Lower leg skin (tissue), 4 donors: ENCODE data around the gene SMOC2. TPM values are rescaled to one million over a fixed set of nuclear protein-coding genes. Genes with fewer than 3 reads are reported as not detected.
A peak's percentile ranks its signal among the peaks of the same experiment; 100 is the strongest.

Source experiments
- DNase-seq, 2 donors: peaks; one replicate each; pipeline ENCODE4 v3.0.0-alpha.2; 2019; ENCODE audit warnings: low spot score in 2 of 2
- H3K4me3 ChIP-seq: fragments of 200-600 bp; sonication (generic); 2 replicates; pipeline ENCODE4 v1.5.1; 2017; ENCODE audit warnings: mild to moderate bottlenecking, low read depth; ENCODE audit not compliant: poor library complexity, severe bottlenecking
- POLR2A ChIP-seq, 2 donors: fragments of 450-650 bp; IDR thresholded peaks; one replicate each; pipeline ENCODE4 v1.6.1; 2016 to 2017; ENCODE audit warnings: antibody characterized with exemption in 2 of 2, mild to moderate bottlenecking in 1 of 2, moderate library complexity in 1 of 2
- WGBS, 2 donors: methylation state at CpG; one replicate each; pipeline ENCODE4 v1.1.5; 2018; 5-methylcytosine and 5-hydroxymethylcytosine counted together
- intact Hi-C: fragments of 100-400 bp; cut with DNase I; formaldehyde crosslinking; loops from one replicate; pipeline ENCODE4 v1.15.0; 2023; ENCODE audit warnings: low total_unique reads
- total RNA-seq, 4 donors: library from RNA; depleted of rRNA; stranded (reverse); fragments of >200 nt; gene quantifications; one replicate each; pipeline ENCODE4 v1.1.0, GENCODE V29; 2016
- TF ChIP-seq, protein P1 (sequence below), 3 donors: fragments of 450-650 bp; IDR thresholded peaks; one replicate each; pipeline ENCODE4 v1.5.1; 2016; ENCODE audit warnings: antibody characterized with exemption in 3 of 3, mild to moderate bottlenecking in 3 of 3, moderate library complexity in 2 of 3

Gene SMOC2
- total RNA-seq, 4 donors from 2014 or later: 12.5 to 26.1 (median 13.0) TPM

DNA sequence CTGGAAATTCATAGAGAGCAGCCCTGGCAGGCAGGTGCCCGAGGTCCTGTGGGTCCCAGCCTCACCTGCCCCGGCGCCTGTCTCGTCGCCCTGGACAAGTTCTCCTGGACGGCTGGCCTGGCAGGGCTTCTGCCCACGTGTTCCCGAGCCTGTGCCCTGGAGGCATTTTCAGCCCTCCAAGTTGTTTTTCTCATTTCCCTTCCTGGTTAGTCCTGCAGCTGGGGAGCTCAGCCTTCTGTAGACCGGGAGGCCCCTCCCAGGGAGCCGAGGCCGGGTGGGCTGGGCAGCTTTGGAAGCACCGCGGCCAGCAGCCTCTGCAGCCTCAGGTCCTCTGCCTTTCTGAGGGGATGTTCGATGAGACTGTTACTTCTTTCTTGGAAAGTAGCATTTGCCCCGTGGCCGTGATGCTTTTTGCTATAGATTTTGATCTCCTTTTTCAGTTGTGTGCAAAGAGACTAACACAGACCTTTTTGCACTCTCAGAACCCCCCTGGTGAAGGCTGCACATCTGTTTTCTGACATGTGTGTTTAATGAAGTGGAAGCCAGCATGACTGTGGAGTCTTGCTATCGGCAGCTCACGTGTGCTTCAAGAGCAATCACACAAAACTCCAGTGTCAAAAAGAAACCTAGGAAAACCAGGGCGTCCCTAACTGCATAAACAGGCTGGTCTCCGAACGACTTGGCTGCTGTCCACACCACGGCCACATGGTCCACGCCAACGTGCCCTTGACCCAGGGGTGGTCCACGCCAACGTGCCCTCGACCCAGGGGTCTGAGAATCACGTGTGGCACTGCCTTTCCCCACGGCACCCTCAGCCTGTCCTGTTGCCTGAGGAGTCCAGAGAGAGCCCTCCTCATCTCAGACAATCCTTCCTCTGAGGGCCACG, 207.5 kb downstream of the SMOC2 start:
- H3K4me3 ChIP-seq: no peak overlapping the region
- 42 to 43% methylated on average over 30 of the region's 30 CpGs for WGBS, 2 donors
- DNase-seq: no peak
- TF ChIP-seq, protein P1, sequence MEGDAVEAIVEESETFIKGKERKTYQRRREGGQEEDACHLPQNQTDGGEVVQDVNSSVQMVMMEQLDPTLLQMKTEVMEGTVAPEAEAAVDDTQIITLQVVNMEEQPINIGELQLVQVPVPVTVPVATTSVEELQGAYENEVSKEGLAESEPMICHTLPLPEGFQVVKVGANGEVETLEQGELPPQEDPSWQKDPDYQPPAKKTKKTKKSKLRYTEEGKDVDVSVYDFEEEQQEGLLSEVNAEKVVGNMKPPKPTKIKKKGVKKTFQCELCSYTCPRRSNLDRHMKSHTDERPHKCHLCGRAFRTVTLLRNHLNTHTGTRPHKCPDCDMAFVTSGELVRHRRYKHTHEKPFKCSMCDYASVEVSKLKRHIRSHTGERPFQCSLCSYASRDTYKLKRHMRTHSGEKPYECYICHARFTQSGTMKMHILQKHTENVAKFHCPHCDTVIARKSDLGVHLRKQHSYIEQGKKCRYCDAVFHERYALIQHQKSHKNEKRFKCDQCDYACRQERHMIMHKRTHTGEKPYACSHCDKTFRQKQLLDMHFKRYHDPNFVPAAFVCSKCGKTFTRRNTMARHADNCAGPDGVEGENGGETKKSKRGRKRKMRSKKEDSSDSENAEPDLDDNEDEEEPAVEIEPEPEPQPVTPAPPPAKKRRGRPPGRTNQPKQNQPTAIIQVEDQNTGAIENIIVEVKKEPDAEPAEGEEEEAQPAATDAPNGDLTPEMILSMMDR (IDR thresholded peaks at IDR 0.05): no peak
- TF ChIP-seq POLR2A (IDR thresholded peaks at IDR 0.05): no peak
- intact Hi-C loops: loop anchor here (1.0 kb wide), 1 partner anchor 12 kb away; no protein-coding TSS in a partner anchor

DNA sequence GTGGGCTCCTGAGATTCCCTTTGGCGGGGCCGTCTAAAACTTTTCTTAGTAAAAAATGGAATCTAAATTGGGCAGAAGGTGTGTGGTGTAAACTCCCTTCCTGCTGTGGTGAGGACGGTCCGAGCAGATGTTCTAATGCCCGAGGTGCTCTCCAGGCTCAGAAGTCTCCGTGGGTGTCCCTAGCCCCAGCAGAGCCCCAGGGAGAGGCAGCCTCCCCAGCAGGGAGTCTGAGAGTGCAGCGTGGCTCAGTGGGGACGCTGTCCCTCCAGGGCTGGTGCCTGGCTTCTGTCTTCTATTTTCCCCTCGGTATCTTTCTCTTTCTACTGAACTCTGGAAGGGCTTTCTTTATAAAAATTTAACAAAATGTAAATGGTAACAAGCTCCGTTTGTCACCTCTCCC, 208.2 kb downstream of the SMOC2 start:
- TF ChIP-seq, protein P1 (IDR thresholded peaks at IDR 0.05): no peak
- TF ChIP-seq POLR2A (IDR thresholded peaks at IDR 0.05): no peak
- WGBS, 2 donors: 55 to 65% methylated on average over 10 of the region's 10 CpGs
- no peak for DNase-seq
- no peak overlapping the region for H3K4me3 ChIP-seq
- intact Hi-C loops: no loop called here

DNA sequence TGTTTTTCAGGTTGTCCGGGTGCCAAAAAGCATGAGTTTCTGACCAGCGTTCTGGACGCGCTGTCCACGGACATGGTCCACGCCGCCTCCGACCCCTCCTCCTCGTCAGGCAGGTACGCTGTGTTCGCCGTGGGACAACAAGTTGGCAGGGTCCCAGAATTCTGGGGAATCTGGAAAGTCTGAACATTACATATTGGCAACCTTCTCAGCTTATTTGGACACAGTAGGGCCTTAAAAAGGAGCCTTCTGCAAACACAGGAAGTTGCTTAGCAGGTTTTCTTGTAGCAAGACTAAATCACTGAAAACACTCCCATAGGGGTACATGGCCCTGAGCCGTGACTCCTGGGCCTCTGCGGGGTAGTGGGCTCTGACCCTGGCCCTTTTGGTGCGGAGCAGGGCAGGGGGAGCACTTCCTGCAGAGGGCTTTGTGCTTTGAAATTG, 209.7 kb downstream of the SMOC2 start:
- intact Hi-C loops: no loop called here
- WGBS, 2 donors: 57 to 58% methylated on average over 15 of the region's 15 CpGs
- TF ChIP-seq, protein P1 (IDR thresholded peaks at IDR 0.05): no peak
- TF ChIP-seq POLR2A (IDR thresholded peaks at IDR 0.05): no peak
- no peak overlapping the region for H3K4me3 ChIP-seq
- DNase-seq: no peak

DNA sequence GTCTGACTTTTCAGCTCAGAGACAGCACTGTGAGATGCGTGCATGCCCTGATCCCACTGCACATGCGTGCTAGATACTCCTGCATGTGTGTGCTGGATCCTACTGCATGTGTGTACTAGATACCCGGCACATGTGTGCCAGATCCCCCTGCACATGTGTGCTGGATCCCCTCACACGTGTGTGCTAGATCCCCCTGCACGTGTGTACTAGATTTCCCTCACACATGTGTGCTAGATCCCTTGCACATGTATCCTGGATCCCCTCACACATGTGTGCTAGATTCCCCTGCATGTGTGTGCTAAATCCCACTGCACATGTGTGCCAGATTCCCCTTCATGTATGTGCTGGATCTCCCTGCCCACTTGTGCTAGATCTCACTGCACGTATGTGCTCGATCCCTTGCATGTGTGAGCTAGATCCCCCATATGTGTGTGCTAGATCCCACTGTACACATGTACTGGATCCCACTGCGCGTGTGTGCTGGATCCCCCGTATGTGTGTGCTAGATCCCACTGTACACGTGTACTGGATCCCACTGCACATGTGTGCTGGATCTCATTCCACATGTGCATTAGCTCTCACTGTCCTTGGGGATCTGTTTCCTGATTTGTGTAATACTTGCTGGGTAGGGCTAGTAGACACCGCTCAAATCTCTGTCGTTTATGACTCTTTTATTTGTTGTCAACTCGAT, 214.6 kb downstream of the SMOC2 start:
- no peak for DNase-seq
- 87 to 90% methylated on average over 13 of the region's 14 CpGs for WGBS, 2 donors
- H3K4me3 ChIP-seq: no peak overlapping the region
- intact Hi-C loops: no loop called here
- TF ChIP-seq POLR2A (IDR thresholded peaks at IDR 0.05): no peak
- TF ChIP-seq, protein P1 (IDR thresholded peaks at IDR 0.05): no peak

DNA sequence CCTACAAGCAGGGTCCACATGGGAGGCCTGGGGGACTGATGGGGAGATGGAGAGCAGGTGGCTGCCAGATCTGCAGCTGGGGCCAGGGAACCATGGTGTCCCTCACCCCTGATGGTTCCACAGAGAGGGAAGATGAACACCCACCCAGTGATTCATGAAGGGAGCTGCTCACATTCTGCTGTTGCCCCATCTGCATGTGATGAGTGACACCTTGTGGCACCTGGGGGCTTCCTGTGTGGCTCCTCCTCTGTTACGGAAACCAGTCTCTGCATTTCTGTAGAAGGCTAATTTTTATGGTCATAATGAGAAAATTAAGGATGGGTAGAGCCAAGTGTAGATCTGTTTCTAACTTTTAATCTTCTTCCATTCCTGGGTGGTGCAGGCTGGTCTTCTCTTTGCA, 217.1 kb downstream of the SMOC2 start:
- H3K4me3 ChIP-seq: no peak overlapping the region
- no peak for DNase-seq
- intact Hi-C loops: no loop called here
- TF ChIP-seq POLR2A (IDR thresholded peaks at IDR 0.05): no peak
- WGBS, 2 donors: 90 to 92% methylated on average over 1 of the region's 1 CpG

DNA sequence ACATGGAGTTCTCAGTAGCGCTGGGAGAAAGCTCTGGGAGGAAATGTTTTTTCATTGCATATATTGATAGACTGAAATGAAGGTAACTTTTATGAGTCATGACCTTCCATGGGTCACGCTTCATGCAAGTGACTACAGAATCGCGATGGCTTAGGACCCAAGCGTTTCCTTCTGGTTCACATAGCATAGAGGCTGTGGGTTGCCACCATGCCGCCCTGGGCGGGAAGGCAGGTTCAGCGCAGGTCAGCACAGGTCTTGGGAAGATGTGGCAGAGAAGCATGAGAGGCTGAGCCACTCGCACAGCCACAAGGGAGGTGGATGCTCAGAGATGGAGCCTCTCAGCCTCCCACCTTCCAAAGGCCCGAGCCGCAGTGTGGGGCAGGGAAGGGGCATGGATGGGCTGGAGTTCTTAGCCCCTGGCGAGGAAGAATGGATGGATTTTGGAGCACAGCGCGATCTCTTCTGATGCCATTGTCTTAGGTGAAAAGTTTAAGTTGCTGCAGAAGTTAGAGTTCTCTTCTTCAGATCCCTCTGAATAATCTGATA, 219.5 kb downstream of the SMOC2 start:
- DNase-seq: peak in 1 of 2 donors; percentile 31
- no peak for TF ChIP-seq POLR2A (IDR thresholded peaks at IDR 0.05)
- TF ChIP-seq, protein P1 (IDR thresholded peaks at IDR 0.05): no peak
- no peak overlapping the region for H3K4me3 ChIP-seq
- WGBS, 2 donors: 96 to 97% methylated on average over 14 of the region's 14 CpGs
- intact Hi-C loops: loop anchor here (1.0 kb wide), 1 partner anchor 12 kb away; no protein-coding TSS in a partner anchor
